Measurements from ENCODE around the gene FAM118B.
A peak's percentile ranks its signal among the peaks of the same experiment; 100 is the strongest.
"Not testable (repeated sequence)": the region's sequence is repeated elsewhere in the genome, so short reads cannot be mapped to it uniquely, and the experiment has no call there.

Gene FAM118B

DNA sequence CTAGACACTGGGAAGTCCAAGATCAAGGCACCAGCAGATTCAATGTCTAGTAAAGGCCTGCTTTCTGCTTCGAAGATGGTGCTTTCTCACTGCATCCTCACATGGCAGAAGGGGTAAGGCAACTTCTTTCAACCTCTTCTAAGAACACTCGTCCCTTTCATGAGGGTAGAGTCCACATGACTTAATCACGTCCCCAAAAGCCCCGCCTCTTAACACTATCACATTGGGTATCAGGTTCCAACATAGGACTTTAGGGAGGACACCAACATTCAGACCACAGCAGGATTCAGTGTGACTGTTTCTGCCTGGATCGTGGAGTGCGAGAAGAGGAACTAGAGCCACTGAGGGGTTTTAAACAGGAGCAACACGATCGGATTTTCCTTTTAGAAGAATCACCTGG lies 67.6 kb downstream of the FAM118B start:
- DNase-seq, result no peak

DNA sequence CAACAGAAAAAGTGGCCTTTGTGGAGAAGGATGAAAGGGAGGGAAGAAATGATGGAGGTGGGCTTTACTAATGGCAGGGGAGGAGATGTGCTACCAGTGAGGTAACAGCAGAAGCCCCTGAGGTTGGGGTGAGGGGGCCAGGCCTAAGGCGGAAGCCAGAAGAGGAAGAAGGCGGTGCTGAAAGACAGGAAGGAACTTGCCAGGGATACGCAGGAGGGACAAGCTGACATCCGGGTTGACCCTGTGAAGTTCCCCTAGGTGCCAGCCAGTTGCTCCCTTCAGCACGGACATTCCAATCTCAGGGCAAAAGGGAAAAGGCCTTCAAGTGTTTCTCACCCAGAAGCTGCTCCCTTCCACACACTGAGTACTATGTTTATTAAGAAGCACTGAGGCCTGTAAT lies 69.0 kb downstream of the FAM118B start:
- no peak for DNase-seq

DNA sequence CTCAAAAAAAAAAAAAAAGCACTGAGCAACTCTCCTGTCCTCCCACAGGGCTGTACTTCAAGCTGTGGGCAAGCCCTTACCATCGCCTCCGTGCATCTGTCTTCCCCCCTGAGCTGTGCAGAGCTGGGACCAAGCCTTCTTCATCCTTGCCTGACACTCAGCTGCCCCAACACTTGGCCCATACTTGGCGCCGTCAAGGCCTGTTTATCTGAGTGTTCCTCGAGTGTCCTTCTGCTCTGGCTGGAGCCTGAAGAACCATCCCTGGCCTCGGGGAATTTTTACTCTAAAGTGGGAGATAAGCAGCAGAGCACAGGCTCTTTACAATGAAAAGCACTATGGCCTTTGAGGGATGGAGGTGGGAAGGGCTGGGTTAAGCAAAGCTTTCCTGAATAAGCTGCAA lies 69.7 kb downstream of the FAM118B start:
- no peak for DNase-seq

DNA sequence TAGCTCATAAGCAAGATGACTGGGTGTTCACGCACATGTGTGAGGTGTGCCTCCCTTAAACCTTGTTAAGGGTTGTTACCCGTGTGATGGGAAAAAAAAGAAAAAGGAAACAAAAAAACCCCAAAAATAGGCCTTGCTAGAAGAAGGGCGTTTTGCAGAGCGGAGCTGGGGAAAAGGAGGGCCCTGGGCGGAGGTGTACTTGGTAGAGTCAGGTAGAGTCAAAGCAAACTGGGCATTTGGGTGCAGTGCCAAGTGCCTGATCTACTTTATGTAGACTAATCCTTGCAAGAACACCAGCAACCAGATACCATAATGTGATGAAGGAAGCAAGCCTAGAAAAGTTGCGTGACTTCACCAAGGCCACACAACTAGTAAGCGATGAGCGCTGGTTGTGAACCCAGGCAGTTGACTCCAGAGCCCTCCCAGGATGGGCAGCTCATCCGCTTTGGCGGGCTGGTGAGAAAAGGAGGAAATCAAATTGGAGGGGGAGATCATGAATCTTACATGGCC lies 70.1 kb downstream of the FAM118B start:
- no peak for DNase-seq

DNA sequence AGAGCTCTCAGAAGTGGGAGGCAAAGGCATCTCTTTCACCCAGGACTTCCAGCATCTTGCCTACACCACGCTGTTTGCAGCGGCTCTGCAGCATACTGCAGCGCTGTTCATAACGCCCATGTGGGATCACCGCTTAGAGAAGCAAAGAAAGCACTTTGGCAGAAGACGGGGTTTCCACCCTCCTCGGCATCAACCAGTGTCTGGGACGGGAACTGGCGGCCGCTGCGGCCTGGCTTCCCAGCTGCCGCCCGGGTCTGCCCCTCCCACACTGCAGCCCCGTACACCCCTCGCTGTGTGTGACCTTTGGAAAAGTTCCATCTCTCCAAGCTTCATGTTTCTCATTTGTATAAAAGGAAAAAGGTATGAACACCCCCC lies 70.8 kb downstream of the FAM118B start:
- DNase-seq, result no peak

DNA sequence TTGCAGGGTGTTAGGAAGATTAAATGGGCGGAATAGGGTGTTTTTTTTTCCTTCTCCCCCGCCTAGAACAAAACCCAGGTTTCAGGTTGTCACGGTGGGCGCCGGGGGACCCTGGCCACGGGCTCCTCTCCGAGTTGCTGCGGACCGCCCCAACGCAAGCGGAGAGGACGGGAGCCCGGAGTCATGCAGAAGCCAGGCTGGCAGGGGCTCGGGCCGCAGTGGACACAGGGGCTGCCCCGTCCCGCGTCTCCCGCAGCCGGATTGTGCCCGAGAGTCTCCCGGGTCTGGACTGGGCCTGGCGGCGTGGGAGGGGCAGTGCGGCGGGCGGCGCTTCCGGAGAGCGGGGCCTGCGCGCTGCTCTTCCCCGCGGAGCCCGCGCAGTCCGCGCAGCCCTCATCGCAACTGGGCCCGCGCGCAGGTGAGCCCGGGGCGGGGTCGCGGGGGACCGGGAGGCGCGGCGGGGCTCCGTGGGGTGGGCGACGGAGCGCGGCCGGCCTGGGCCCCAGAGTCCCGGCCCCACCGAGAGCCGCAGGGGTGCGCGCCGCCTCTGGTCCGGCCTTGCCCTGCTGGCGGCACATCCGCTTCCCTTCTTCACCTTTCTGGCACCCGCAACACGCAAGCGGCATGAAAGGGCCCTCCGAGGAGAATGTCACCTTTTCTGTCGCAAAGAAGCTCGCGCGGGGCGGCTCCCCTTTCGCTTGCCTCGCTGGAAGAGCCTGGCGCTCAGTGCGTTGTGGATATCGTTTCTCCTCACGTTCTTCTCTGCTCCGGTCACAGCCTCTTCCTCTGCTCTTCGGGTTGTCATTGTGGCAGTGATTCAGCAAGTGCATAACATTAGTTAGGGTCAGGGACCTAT lies 71.4 kb downstream of the FAM118B start, which contains the start of gene TIRAP:
Gene TIRAP (plus strand): TSS at position 358 of the 856 bp plus-strand sequence. CDS start 7,802 bp downstream, outside the sequence.
- peak; percentile 25 for DNase-seq

DNA sequence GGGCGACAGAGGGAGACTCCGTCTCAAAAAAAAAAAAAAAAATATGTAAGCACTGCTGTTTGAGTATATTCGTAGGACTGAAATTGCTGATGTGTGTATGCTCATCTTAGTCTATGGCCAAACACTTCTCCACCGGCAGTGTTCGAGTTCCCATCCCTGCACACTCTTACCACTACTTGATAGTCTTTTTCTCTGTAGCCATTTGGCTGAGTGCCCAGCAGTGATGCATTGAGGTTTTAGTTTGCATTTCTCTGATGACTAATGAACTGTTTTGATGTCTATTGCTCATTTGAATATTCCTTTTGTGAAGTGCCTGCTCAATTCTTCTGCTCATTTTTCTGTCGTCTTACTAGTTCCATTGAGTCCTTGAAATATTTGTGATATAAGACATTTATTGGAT lies 73.2 kb downstream of the FAM118B start:
- no peak for DNase-seq

DNA sequence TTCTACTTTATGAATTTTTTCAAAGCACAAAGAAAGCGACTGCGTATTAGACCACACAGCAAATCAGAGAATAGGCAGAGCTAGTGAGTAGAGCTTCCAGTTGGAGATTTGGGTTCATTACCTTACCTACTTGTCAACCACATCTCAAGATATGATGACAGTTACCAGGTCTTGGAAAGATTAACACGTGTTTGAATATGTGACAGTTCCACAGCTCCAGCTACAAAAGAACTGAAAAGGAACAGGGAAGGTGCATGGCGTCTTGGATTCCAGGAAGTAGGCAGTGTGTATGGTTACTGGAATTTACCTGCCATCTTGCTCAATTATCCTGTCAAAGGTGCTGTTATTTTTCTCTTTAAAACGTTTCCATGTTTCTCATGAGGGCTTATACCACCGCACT lies 76.7 kb downstream of the FAM118B start:
- no peak for DNase-seq

DNA sequence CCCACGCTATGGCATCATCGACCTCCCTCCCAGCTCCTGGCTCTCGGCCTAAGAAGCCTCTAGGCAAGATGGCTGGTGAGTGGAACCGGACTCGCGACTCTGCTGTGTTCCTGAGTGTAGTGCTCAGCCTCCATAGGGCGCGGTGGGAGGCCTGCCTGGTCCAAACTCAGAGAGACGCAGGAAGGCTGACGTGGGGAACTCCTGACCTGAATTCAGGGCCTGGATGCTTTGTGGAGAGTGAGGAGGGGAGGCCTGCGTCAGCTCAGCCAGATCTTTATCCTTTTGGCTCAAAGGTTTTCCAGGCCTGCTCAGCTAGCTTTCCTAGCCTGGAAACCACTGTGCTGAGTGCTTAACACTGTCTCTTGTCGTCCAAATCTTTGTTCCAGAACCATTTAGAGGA lies 79.3 kb downstream of the FAM118B start:
- DNase-seq, result no peak

DNA sequence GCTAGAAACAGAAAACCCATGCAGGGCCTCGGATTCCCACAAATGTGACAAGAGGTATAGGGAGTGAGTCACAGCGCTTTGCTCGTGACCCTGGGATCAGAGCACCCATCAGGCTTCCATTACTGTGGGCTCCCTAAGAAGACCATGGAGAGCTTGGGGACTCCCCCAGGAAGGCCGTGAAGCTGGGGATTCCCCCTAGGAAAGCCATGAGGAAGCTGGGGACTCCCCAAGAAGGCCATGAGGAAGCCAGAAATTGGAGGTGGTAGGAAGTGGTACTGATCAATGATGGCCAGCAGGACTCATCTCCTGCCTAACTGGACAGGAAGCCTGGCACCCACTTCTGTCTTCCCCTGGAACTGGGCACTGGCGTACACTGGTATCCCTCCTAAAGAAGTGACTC lies 82.1 kb downstream of the FAM118B start:
- no peak for DNase-seq

DNA sequence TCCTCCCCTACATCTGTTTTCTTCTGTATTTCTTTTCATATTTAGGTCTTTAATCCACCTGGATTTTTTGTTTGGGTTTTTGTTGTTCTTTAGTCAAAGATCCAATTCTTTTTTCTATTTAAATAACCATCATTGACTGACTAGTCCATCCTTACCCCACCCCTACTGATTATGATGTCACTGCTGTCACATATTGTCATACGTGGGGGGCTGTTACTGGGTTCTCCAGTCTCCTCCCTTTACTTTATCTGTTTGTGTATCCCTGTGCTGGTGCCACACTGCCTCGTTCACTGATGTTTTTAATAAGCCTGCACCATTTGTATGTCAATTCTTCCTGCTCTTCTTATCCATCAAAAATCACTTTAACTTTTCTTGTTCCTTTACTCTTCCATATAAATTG lies 85.4 kb downstream of the FAM118B start:
- no peak for DNase-seq

DNA sequence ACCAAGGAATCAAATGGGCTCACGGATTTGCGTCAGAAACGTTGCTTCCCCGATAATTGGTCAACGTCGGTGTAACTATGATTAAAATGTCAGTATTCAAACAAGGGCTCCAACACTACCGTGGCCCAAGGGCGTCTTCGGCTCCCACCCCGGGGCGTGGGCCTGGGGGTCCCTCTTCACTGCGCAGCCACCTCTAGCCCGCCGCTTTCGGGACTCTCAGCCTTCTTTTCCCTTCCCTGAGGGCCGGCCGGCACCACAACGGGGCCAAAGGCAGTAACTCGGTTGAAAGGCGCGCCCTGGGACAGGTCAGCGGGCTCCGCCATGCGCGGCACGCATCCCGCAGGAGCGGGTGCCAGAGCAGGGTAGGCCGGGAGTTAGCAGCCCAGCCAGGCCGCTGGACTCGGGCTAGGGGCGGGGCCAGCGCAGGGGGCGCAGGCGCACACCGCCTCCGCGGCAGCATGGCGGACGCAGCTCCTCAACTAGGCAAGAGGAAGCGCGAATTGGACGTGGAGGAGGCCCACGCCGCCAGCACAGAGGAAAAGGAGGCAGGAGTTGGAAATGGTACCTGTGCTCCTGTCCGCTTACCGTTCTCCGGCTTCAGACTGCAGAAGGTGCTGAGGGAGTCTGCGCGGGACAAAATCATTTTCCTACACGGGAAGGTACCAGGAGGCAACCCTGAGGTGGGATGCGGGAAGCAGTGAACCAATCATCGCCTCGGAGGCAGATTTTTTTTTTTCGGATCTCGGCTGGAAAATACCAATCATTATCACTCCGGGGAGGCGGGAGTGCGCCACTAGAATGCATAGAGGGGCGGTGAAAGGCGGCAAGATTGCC lies 92.3 kb downstream of the FAM118B start, which contains the start of gene DCPS:
Gene DCPS (plus strand): TSS at position 438 of the 834 bp plus-strand sequence. CDS start 21 bp downstream, at position 459.
- DNase-seq, result peak; percentile 51

DNA sequence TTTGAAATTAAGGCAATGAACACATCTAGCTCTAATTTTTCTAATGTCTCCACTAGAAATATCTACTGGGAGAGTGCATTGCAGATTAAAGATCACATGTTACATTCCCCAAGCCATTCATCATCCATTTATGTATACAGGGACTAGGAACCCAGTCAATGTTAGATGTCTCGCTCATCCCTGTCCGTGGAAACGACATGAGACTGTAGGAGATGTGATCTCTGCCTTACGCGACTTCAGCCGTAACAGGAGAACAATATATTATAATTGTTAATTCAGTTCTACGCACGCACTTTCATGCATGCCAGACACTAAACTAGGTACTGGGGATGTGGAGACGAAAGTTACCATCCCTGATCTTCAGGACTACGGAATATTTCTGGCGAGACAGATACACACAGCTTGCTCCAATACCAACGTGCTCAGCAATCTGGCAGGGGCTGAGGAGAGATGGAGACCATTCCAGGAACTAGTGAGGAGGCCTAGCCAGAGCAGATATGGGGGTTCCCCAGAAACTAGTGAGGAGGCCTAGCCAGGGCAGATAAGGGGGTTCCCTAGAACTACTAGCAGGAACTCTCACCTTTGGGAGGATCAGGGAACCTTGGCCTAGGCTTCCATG lies 93.0 kb downstream of the FAM118B start:
- peak; percentile 51 for DNase-seq

DNA sequence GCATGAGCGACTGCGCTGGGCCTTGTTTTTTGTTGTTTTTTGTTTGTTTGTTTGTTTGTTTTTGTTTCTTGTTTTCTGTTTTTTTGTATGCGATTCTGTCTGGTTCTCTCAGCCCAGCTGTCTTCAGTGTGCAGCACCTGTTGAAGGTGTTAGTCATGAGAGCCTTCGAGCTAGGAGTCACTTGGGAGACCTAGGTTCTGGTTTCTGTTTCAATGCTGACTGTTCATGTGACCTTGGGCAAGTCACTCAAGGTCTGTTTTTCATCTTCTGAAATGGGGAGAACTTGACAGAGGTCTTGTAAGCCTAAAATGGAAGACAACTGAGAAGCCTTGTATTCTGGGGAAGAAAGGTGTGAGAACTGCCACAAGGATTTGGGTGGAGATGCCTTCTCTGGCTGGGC lies 94.1 kb downstream of the FAM118B start:
- DNase-seq, result no peak

DNA sequence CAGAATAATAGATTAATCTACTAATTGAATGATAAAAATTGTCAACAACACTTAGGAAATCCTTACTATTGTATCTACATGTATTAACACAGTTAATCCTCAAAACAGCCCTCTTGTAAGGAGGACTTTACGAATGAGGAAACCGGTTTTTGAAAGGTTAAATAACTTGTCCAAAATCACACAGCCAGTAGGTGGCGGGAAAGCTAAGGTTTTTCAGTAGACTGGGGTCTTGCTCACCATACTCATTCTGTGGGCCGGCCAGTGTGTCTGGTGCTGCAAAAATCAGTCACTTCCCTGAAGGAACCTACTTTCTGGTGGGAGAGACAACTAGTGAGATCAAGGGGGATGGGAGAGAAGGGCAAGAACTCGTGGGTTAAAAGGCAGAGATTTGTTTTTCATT lies 96.1 kb downstream of the FAM118B start:
- no peak for DNase-seq

DNA sequence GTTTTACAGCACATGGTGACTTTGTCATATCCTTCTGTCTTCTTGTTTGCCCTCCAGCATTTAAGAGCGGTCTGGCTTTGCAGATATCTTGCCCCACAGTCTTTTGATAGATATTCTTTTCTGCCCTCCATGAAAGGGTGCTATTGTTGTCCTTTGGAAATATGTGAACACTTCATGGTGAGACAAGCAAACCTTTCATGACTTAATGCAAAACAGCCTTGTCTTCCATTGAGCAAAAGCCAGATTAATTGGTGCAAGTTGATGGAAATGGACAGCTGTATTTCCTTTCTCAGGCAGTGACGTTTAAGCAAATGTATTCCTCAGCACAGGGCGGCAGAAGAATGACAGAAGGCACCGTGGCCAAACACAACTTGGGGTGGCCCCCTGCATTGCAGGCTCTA lies 96.7 kb downstream of the FAM118B start:
- no peak for DNase-seq

DNA sequence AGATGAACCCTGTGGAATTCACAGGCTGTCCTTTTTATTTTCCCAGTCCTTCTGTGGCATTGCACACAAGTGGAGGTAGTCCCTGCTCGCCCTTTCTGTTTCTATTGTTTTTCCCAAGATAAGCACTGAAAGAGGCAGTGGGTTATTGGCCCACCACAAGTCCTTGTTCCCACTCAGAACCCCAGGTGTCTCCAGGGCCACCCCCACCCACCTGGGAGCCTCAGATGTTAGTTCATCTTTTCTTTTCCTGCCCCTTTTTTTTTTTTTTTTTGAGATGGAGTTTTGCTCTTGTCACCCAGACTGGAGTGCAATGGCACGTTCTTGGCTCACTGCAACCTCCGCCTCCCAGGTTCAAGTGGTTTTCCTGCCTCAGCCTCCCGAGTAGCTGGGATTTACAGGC lies 97.2 kb downstream of the FAM118B start:
- DNase-seq, result not testable (repeated sequence)

DNA sequence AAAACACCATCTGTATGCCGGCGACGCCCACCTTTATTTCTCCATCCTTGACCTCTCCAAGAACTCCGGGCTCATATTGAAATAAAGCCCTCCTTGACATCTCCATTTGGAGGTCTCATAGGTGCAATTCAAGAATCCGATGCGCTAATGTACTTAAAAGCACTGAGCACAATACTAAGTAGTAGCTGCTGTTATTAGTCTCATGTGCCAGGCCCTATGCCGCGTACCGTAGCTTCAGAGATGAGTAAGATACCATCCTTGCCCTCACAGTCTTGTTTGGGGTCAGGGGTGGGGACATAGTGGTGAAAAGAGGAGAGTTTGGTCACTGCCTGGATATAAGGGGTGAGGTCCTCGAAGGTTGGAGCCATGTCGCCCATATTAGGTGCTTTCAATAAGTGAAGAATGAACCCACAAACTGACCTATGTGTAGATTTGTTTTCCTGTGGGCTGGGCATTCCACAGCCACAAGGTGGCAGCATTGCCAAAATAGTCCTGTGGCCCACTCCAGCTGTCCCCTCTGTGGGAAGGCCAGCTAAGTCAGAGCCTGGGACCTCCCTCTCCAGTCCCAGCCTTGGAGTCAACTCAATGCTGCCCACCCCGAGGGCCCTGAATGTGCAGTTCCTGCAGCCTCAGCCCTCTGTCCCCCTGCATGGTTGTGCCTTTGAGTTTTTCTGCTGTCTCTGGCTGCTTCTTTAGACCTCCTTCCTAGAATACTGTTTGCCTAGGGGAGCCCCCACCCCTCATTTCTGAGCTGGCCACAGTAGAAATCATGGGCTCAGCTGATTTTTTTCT lies 98.8 kb downstream of the FAM118B start:
- DNase-seq, result peak; percentile 11

DNA sequence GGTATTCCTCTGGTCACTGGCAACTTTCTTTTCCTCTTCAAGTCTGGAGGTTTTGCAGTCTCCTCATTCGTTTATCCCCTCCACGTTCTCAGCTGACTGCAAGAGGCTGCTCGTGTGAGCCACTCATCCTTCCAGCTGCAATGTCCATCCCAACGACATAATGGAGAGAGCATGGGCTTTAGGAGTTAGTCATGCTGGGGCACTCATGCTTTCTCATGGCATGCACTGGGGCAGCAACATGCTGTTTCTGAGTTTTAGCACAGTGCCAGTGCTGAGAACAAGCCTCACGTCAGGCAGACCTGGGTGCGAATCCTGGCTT lies 99.4 kb downstream of the FAM118B start:
- DNase-seq, result no peak

DNA sequence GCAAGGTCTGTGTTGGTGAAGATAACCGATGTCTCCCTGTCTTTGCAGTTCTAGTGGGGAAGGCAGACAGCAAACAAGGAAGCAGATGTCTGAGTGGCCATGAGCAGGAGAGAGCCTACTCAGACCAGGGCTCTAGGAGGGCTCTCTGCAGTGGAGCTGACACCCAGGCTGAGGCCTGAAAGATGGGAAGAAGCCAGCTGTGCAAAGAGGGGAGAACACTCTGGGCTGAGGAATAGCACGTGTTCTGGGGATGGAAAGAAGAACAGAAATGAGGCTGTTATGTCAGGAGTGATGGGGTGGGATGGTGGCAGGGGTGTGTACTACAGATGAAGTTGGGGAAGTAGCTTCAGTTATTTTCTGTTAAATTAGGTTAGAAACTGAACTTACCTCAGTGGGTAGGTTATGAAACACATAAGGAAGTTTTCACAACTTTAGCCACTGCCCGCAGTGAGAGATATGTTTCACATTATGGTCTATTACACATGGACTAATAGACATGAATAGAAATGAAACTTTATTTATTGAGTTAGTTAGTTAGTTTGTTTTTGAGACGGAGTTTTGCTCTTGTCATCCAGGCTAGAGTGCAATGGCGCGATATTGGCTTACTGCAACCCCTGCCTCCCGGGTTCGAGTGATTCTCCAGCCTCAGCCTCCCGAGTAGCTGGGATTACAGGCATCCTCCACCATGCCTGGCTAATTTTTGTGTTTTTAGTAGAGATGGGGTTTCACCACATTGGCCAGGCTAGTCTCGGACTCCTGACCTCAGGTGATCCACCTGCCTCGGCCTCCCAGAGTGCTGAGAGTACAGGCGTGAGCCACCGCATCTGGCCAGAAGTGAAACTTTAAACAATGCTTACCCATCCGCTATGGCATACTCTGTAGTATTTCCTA lies 100.1 kb downstream of the FAM118B start:
- DNase-seq, result no peak

All from NCI-H748 treated with DMSO at 0.1 percent for 48 hours (cell line).